Mucosa of stomach (tissue), 1 donor: Measurements from ENCODE around the gene FOXO6.
"Not testable (repeated sequence)": the region's sequence is repeated elsewhere in the genome, so short reads cannot be mapped to it uniquely, and the experiment has no call there.

Source experiments
- H3K27me3 ChIP-seq: one replicate; pipeline ENCODE4 v1.7.0; 2013; ENCODE audit warnings: mild to moderate bottlenecking, low read length; ENCODE audit not compliant: control insufficient read depth, insufficient read depth
- H3K36me3 ChIP-seq: one replicate; pipeline ENCODE4 v1.7.0; 2013; ENCODE audit warnings: low read length; ENCODE audit not compliant: control insufficient read depth, insufficient read depth
- H3K4me1 ChIP-seq: one replicate; pipeline ENCODE4 v1.7.0; 2013; ENCODE audit warnings: mild to moderate bottlenecking, low read length; ENCODE audit not compliant: control insufficient read depth, insufficient read depth
- H3K4me3 ChIP-seq: one replicate; pipeline ENCODE4 v1.7.0; 2013; ENCODE audit warnings: low read length
- H3K9ac ChIP-seq: one replicate; pipeline ENCODE4 v1.7.0; 2013; ENCODE audit warnings: mild to moderate bottlenecking, low read length, moderate library complexity
- H3K9me3 ChIP-seq: one replicate; pipeline ENCODE4 v1.7.0; 2013; ENCODE audit warnings: mild to moderate bottlenecking, low read length, moderate library complexity; ENCODE audit not compliant: control insufficient read depth
- donor health status: Pancreatic carcinoma.

FOXO6 gene

GRCh38 chr1:41331546-41331917 is 29.7 kb upstream of the FOXO6 start:
- Histone ChIP-seq H3K36me3 (no peaks in the 10 kb centered on the region), H3K9me3 (no peaks in the 10 kb centered on the region), H3K9ac (no peak overlapping the region), H3K4me1 (no peaks in the 10 kb centered on the region), H3K4me3 (no peak overlapping the region), H3K27me3 (no peaks in the 10 kb centered on the region)

- not testable (repeated sequence) for H3K4me1 ChIP-seq, H3K4me3 ChIP-seq, H3K9ac ChIP-seq, H3K27me3 ChIP-seq, H3K9me3 ChIP-seq, H3K36me3 ChIP-seq
Observed at GRCh38 chr1:41332161-41332560, 29.1 kb upstream of the FOXO6 start.

- Histone ChIP-seq H3K9ac (no peak overlapping the region), H3K36me3 (no peaks in the 10 kb centered on the region), H3K4me3 (no peak overlapping the region), H3K9me3 (no peaks in the 10 kb centered on the region), H3K4me1 (no peaks in the 10 kb centered on the region), H3K27me3 (no peaks in the 10 kb centered on the region)
Observed at GRCh38 chr1:41333146-41333784, 28.0 kb upstream of the FOXO6 start.

- no peaks in the 10 kb centered on the region for H3K27me3 ChIP-seq
- no peak overlapping the region for H3K9ac ChIP-seq
- peaks cover 20% of the 10 kb centered on the region for H3K4me1 ChIP-seq
- no peaks in the 10 kb centered on the region for H3K9me3 ChIP-seq
- no peak overlapping the region for H3K4me3 ChIP-seq
- no peaks in the 10 kb centered on the region for H3K36me3 ChIP-seq
Observed at GRCh38 chr1:41338820-41339219, 22.4 kb upstream of the FOXO6 start.

- Histone ChIP-seq H3K9me3 (no peaks in the 10 kb centered on the region), H3K4me3 (no peak overlapping the region), H3K4me1 (peaks cover 20% of the 10 kb centered on the region), H3K9ac (no peak overlapping the region), H3K36me3 (no peaks in the 10 kb centered on the region), H3K27me3 (no peaks in the 10 kb centered on the region)
Observed at GRCh38 chr1:41340655-41341364, 20.4 kb upstream of the FOXO6 start.

- Histone ChIP-seq H3K4me3 (no peak overlapping the region), H3K27me3 (no peaks in the 10 kb centered on the region), H3K36me3 (no peaks in the 10 kb centered on the region), H3K4me1 (peaks cover 20% of the 10 kb centered on the region), H3K9ac (peak overlapping the region; percentile 61), H3K9me3 (no peaks in the 10 kb centered on the region)
Observed at GRCh38 chr1:41341365-41341683, 19.9 kb upstream of the FOXO6 start.

- H3K4me1 ChIP-seq: peaks cover 20% of the 10 kb centered on the region
- no peaks in the 10 kb centered on the region for H3K36me3 ChIP-seq
- peak overlapping the region; percentile 61 for H3K9ac ChIP-seq
- no peaks in the 10 kb centered on the region for H3K27me3 ChIP-seq
- H3K9me3 ChIP-seq: no peaks in the 10 kb centered on the region
- H3K4me3 ChIP-seq: no peak overlapping the region
Observed at GRCh38 chr1:41341772-41342562, 19.3 kb upstream of the FOXO6 start.

- H3K4me3 ChIP-seq: no peak overlapping the region
- peaks cover 20% of the 10 kb centered on the region for H3K4me1 ChIP-seq
- no peaks in the 10 kb centered on the region for H3K36me3 ChIP-seq
- no peaks in the 10 kb centered on the region for H3K27me3 ChIP-seq
- H3K9me3 ChIP-seq: no peaks in the 10 kb centered on the region
- H3K9ac ChIP-seq: no peak overlapping the region
Observed at GRCh38 chr1:41342774-41343355, 18.4 kb upstream of the FOXO6 start.

- no peak overlapping the region for H3K9ac ChIP-seq
- no peaks in the 10 kb centered on the region for H3K27me3 ChIP-seq
- H3K4me3 ChIP-seq: no peak overlapping the region
Observed at GRCh38 chr1:41343790-41344699, 17.2 kb upstream of the FOXO6 start.

GRCh38 chr1:41344708-41345159 is 16.5 kb upstream of the FOXO6 start:
- H3K9ac ChIP-seq: no peak overlapping the region
- no peaks in the 10 kb centered on the region for H3K27me3 ChIP-seq
- H3K4me1 ChIP-seq: peaks cover 20% of the 10 kb centered on the region
- H3K9me3 ChIP-seq: no peaks in the 10 kb centered on the region
- H3K4me3 ChIP-seq: no peak overlapping the region
- H3K36me3 ChIP-seq: no peaks in the 10 kb centered on the region

More at GRCh38 chr1:41343790-41344699, 17.2 kb upstream of the FOXO6 start:
- Histone ChIP-seq H3K9me3 (no peaks in the 10 kb centered on the region), H3K4me1 (peaks cover 20% of the 10 kb centered on the region), H3K36me3 (no peaks in the 10 kb centered on the region)

- H3K9ac ChIP-seq: no peak overlapping the region
Observed at GRCh38 chr1:41345434-41346075, 15.7 kb upstream of the FOXO6 start.

More at GRCh38 chr1:41345434-41346075, 15.7 kb upstream of the FOXO6 start:
- Histone ChIP-seq H3K4me3 (no peak overlapping the region), H3K36me3 (no peaks in the 10 kb centered on the region), H3K4me1 (peaks cover 20% of the 10 kb centered on the region), H3K27me3 (no peaks in the 10 kb centered on the region), H3K9me3 (no peaks in the 10 kb centered on the region)
